Epithelial cell of proximal tubule (primary cell): ENCODE results near the gene DDX46. TPM values are rescaled to one million over a fixed set of nuclear protein-coding genes. Genes with fewer than 3 reads are reported as not detected.

Experiments
- DNase-seq: peaks from one replicate; pipeline ENCODE4 v3.0.0-alpha.2; 2011; ENCODE audit warnings: low read depth
- H3K4me3 ChIP-seq: 2 replicates; pipeline ENCODE4 v1.5.1; 2011; ENCODE audit warnings: low read depth, mild to moderate bottlenecking, low read length
- total RNA-seq: library from RNA; depleted of rRNA; stranded (reverse); fragments of >200 nt; gene quantifications from 2 replicates; pipeline ENCODE4 v1.2.3, GENCODE V29; 2015
- TF ChIP-seq, protein P1 (sequence below): conservative IDR thresholded peaks from 2 replicates; pipeline ENCODE4 v1.5.1; 2012; ENCODE audit warnings: low read depth, mild to moderate bottlenecking, low read length

The DDX46 gene
- total RNA-seq, 1 donor from 2014 or later: 30.4 TPM

GRCh38 chr5:134736173-134736812 lies 22.3 kb upstream of the DDX46 start:
- TF ChIP-seq, protein P1, sequence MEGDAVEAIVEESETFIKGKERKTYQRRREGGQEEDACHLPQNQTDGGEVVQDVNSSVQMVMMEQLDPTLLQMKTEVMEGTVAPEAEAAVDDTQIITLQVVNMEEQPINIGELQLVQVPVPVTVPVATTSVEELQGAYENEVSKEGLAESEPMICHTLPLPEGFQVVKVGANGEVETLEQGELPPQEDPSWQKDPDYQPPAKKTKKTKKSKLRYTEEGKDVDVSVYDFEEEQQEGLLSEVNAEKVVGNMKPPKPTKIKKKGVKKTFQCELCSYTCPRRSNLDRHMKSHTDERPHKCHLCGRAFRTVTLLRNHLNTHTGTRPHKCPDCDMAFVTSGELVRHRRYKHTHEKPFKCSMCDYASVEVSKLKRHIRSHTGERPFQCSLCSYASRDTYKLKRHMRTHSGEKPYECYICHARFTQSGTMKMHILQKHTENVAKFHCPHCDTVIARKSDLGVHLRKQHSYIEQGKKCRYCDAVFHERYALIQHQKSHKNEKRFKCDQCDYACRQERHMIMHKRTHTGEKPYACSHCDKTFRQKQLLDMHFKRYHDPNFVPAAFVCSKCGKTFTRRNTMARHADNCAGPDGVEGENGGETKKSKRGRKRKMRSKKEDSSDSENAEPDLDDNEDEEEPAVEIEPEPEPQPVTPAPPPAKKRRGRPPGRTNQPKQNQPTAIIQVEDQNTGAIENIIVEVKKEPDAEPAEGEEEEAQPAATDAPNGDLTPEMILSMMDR: no peak
- DNase-seq: no peak
- no peak overlapping the region for H3K4me3 ChIP-seq

GRCh38 chr5:134738133-134738962 lies 20.2 kb upstream of the DDX46 start, which contains the start of gene CAMLG:
Gene CAMLG, plus strand, starts transcription at chr5:134738548. Its CDS starts 73 bp downstream, at chr5:134738621.
- TF ChIP-seq, protein P1: peak; percentile 63
- peak; percentile 60 for DNase-seq
- H3K4me3 ChIP-seq: peak within 1 kb of the TSS; percentile 88

- TF ChIP-seq, protein P1: peak; percentile 12
- peak; percentile 31 for DNase-seq
- H3K4me3 ChIP-seq: peak overlapping the region; percentile 88
Measured at GRCh38 chr5:134738963-134739661, 19.5 kb upstream of the DDX46 start.

DNA sequence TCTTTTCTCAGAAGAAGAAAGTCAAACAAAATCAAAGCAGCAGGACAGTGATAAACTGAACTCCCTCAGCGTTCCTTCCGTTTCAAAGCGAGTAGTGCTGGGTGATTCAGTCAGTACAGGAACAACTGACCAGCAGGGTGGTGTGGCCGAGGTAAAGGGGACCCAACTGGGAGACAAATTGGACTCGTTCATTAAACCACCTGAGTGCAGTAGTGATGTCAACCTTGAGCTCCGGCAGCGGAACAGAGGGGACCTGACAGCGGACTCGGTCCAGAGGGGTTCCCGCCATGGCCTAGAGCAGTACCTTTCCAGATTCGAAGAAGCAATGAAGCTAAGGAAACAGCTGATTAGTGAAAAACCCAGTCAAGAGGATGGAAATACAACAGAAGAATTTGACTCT lies 17.5 kb upstream of the DDX46 start:
- H3K4me3 ChIP-seq: no peak overlapping the region
- TF ChIP-seq, protein P1: no peak
- no peak for DNase-seq

DNA sequence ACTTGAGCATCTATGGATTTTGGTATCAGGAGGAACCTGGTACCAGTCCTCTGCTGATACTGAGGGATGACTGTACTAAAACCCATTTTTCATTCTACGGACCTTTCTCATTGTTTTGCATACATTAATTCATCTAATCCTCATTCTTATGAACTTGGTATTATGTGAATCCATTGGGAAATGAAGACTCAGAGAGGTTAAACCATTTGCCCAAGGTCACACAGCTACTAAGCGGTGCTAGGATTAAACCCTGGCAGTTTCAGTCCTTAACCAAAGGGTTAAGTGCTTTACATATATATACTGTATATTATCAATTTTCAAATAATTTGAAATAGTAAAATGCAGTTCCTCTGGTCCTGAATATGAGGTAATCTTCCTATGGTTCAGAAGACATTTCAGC lies 16.4 kb upstream of the DDX46 start:
- TF ChIP-seq, protein P1: no peak
- H3K4me3 ChIP-seq: no peak overlapping the region
- no peak for DNase-seq

DNA sequence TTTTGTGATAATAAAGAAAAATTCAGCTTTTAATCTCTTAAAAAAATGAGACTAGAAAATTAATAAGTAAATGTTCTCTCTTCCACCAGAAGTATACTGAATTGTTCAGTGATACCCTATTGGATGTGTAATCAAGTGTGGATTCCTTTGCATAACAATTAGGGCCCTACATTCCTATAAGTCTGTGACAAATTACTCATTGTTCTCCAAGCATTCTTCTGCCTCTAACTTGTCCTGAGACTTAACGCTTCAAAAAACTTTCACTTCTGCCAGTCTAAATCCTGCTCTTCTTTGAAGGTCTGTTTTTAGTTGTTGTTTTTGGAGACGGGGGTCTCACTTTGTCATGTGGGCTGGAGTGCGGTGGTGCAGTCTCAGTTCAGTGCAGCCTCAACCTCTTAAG lies 9.2 kb upstream of the DDX46 start:
- no peak overlapping the region for H3K4me3 ChIP-seq
- TF ChIP-seq, protein P1: no peak
- peak; percentile 41 for DNase-seq
